IMR-90 (cell line): Measurements from ENCODE around the gene CCL23. TPM values are rescaled to one million over a fixed set of nuclear protein-coding genes. Genes with fewer than 3 reads are reported as not detected.

Source experiments
- ATAC-seq: fragments of 200-7000 bp; cut with Tn5 transposase; 2 replicates; pipeline ENCODE4 v1.9.1; 2020; ENCODE audit warnings: low read depth, mild to moderate bottlenecking, moderate library complexity
- BruUV-seq: library from RNA; stranded (reverse); fragments of 400-500 nt; replicated peaks from 2 replicates; lab custom pipeline; 2021; lab: Mats Ljungman, UMichigan
- CTCF ChIA-PET: fragments of 300-600 bp; formaldehyde crosslinking; extraction: SDS; loops from one replicate; lab custom pipeline; 2021; ENCODE audit warnings: antibody characterized with exemption; lab: Yijun Ruan, JAX
- POLR2A ChIA-PET: fragments of 300-600 bp; sonication (Branson Sonifier 250); formaldehyde crosslinking; loops from one replicate; lab custom pipeline; 2022; ENCODE audit warnings: antibody characterized with exemption; ENCODE audit not compliant: unreplicated experiment; lab: Charles Lee
- DNase-seq: peaks from one replicate; pipeline ENCODE4 v3.0.0; 2013
- H2AFZ ChIP-seq: replicated peaks from 2 replicates; pipeline ENCODE3; 2013; ENCODE audit warnings: low read length, mild to moderate bottlenecking; ENCODE audit not compliant: poor library complexity
- H2AK5ac ChIP-seq: 2 replicates; pipeline ENCODE4 v1.6.1; 2013; ENCODE audit warnings: low read depth, low read length, inconsistent platforms
- H2AK9ac ChIP-seq: replicated peaks from 2 replicates; pipeline ENCODE3; 2013; ENCODE audit warnings: mild to moderate bottlenecking, low read depth, low read length, moderate library complexity; ENCODE audit not compliant: poor library complexity
- H2BK120ac ChIP-seq: 2 replicates; pipeline ENCODE4 v1.6.1; 2013; ENCODE audit warnings: low read depth, low read length, inconsistent platforms
- H2BK15ac ChIP-seq: 3 replicates; pipeline ENCODE4 v1.6.1; 2013; ENCODE audit warnings: low read depth, low read length, inconsistent platforms
- H2BK20ac ChIP-seq: 2 replicates; pipeline ENCODE4 v1.6.1; 2013; ENCODE audit warnings: low read depth, mild to moderate bottlenecking, inconsistent platforms, low read length, moderate library complexity
- H2BK5ac ChIP-seq: 2 replicates; pipeline ENCODE4 v1.6.1; 2013; ENCODE audit warnings: mild to moderate bottlenecking, low read depth, low read length, inconsistent platforms; ENCODE audit not compliant: poor library complexity, severe bottlenecking
- H3K14ac ChIP-seq: replicated peaks from 2 replicates; pipeline ENCODE4 v1.6.1; 2013; ENCODE audit warnings: low read depth, low read length, inconsistent platforms
- H3K18ac ChIP-seq: 2 replicates; pipeline ENCODE4 v1.6.1; 2013; ENCODE audit warnings: low read depth, low read length, control low read depth
- H3K23ac ChIP-seq: 2 replicates; pipeline ENCODE4 v1.6.1; 2013; ENCODE audit warnings: low read depth, low read length, inconsistent platforms
- H3K27ac ChIP-seq: 2 replicates; pipeline ENCODE4 v1.5.1; 2013; ENCODE audit warnings: mild to moderate bottlenecking, control low read depth, low read length; ENCODE audit not compliant: insufficient read depth
- H3K27me3 ChIP-seq: 2 replicates; pipeline ENCODE4 v1.6.1; 2013; ENCODE audit warnings: low read length; ENCODE audit not compliant: control insufficient read depth, insufficient read depth
- H3K36me3 ChIP-seq: 2 replicates; pipeline ENCODE4 v1.6.1; 2013; ENCODE audit warnings: low read length, mixed read lengths; ENCODE audit not compliant: control insufficient read depth, insufficient read depth
- H3K4ac ChIP-seq: 2 replicates; pipeline ENCODE4 v1.6.1; 2013; ENCODE audit warnings: low read depth, low read length, inconsistent platforms
- H3K4me1 ChIP-seq: 2 replicates; pipeline ENCODE4 v1.6.1; 2013; ENCODE audit warnings: low read length, mixed read lengths; ENCODE audit not compliant: control insufficient read depth, insufficient read depth
- H3K4me2 ChIP-seq: 2 replicates; pipeline ENCODE4 v1.6.1; 2013; ENCODE audit warnings: low read depth, mild to moderate bottlenecking, control low read depth, low read length, moderate library complexity
- H3K4me3 ChIP-seq: 2 replicates; pipeline ENCODE4 v1.5.1; 2013; ENCODE audit warnings: low read depth, mild to moderate bottlenecking, control low read depth, low read length, moderate library complexity; ENCODE audit not compliant: insufficient read depth
- H3K56ac ChIP-seq: 2 replicates; pipeline ENCODE4 v1.6.1; 2013; ENCODE audit warnings: low read length, inconsistent platforms; ENCODE audit not compliant: insufficient read depth; ENCODE audit errors: extremely low read depth
- H3K79me1 ChIP-seq, 2 experiments: 2 replicates each; pipeline ENCODE4 v1.6.1; 2013; ENCODE audit warnings: low read length in 2 of 2, inconsistent platforms in 1 of 2, low read depth in 1 of 2
- H3K9ac ChIP-seq: 2 replicates; pipeline ENCODE4 v1.6.1; 2013; ENCODE audit warnings: low read depth, low read length, control low read depth
- H3K9me1 ChIP-seq: 2 replicates; pipeline ENCODE4 v1.6.1; 2013; ENCODE audit warnings: low read length, inconsistent platforms; ENCODE audit not compliant: insufficient read depth
- H3K9me3 ChIP-seq: 2 replicates; pipeline ENCODE4 v1.6.1; 2013; ENCODE audit warnings: low read length; ENCODE audit not compliant: control insufficient read depth, insufficient read depth
- H4K20me1 ChIP-seq: 2 replicates; pipeline ENCODE4 v1.6.1; 2013; ENCODE audit warnings: low read length, inconsistent platforms; ENCODE audit not compliant: insufficient read depth
- H4K5ac ChIP-seq: 2 replicates; pipeline ENCODE4 v1.6.1; 2013; ENCODE audit warnings: mild to moderate bottlenecking, low read depth, low read length, control low read depth
- H4K8ac ChIP-seq, 2 experiments: 2 replicates each; pipeline ENCODE4 v1.6.1; 2013; ENCODE audit warnings: low read depth in 2 of 2, low read length in 2 of 2, control low read depth in 1 of 2, inconsistent platforms in 1 of 2
- H4K91ac ChIP-seq: 2 replicates; pipeline ENCODE4 v1.6.1; 2013; ENCODE audit warnings: low read depth, low read length, inconsistent platforms; ENCODE audit not compliant: insufficient read depth
- BHLHE40 ChIP-seq: fragments of 150-350 bp; IDR thresholded peaks from 2 replicates; pipeline ENCODE4 v1.6.1; 2016; ENCODE audit warnings: mild to moderate bottlenecking, low read depth, low read length
- CEBPB ChIP-seq: IDR thresholded peaks from 2 replicates; pipeline ENCODE4 v1.6.1; 2012; ENCODE audit warnings: low read depth, low read length, improper control_type of control experiment
- CHD1 ChIP-seq: IDR thresholded peaks from 2 replicates; pipeline ENCODE4 v1.6.1; 2012; ENCODE audit warnings: low read depth, low read length, improper control_type of control experiment
- FOS ChIP-seq: fragments of 150-350 bp; IDR thresholded peaks from 2 replicates; pipeline ENCODE4 v1.6.1; 2016; ENCODE audit warnings: low read depth, low read length
- MAFK ChIP-seq: IDR thresholded peaks from 2 replicates; pipeline ENCODE4 v1.6.1; 2012; ENCODE audit warnings: low read depth, low read length, improper control_type of control experiment
- MAZ ChIP-seq: IDR thresholded peaks from 2 replicates; pipeline ENCODE4 v1.6.1; 2012; ENCODE audit warnings: low read depth, mild to moderate bottlenecking, low read length, improper control_type of control experiment, moderate library complexity, borderline replicate concordance
- MXI1 ChIP-seq: IDR thresholded peaks from 2 replicates; pipeline ENCODE4 v1.6.1; 2012; ENCODE audit warnings: low read depth, mild to moderate bottlenecking, low read length, moderate library complexity, borderline replicate concordance
- NFE2L2 ChIP-seq: fragments of 150-350 bp; IDR thresholded peaks from 2 replicates; pipeline ENCODE4 v1.6.1; 2016; ENCODE audit warnings: low read depth, mild to moderate bottlenecking, low read length
- POLR2A ChIP-seq: IDR thresholded peaks from 2 replicates; pipeline ENCODE4 v1.6.1; 2012; ENCODE audit warnings: mild to moderate bottlenecking, low read depth, low read length
- RAD21 ChIP-seq: IDR thresholded peaks from 2 replicates; pipeline ENCODE4 v1.6.1; 2012; ENCODE audit warnings: low read length, improper control_type of control experiment
- RCOR1 ChIP-seq: IDR thresholded peaks from 2 replicates; pipeline ENCODE4 v1.6.1; 2012; ENCODE audit warnings: mild to moderate bottlenecking, low read length, improper control_type of control experiment; ENCODE audit not compliant: insufficient replicate concordance
- RFX5 ChIP-seq: IDR thresholded peaks from 2 replicates; pipeline ENCODE4 v1.8.0; 2012; ENCODE audit warnings: low read depth, mild to moderate bottlenecking, low read length, moderate library complexity
- SMC3 ChIP-seq: fragments of 150-350 bp; IDR thresholded peaks from 2 replicates; pipeline ENCODE4 v1.6.1; 2016; ENCODE audit warnings: low read depth, mild to moderate bottlenecking, antibody characterized with exemption, low read length, moderate library complexity
- WGBS, 2 experiments: methylation state at CpG; one replicate each; pipeline versions ENCODE4 v1.1.5 to v1.1.7; 2013; ENCODE audit warnings: missing lambda C conversion rate in 2 of 2; ENCODE audit not compliant: insufficient read length in 1 of 2; ENCODE audit errors: extremely low coverage in 2 of 2; 5-methylcytosine and 5-hydroxymethylcytosine counted together
- dilution Hi-C: fragments of 300-500 bp; cut with HindIII; formaldehyde crosslinking; loops from one replicate; pipeline ENCODE4 v1.14.3; 2018; ENCODE audit warnings: low sequenced_read_pairs; ENCODE audit not compliant: unreplicated experiment
- in situ Hi-C: fragments of 300-500 bp; cut with MboI; formaldehyde crosslinking; loops from 3 replicates; pipeline ENCODE4 v1.14.3; 2019; ENCODE audit warnings: low sequenced_read_pairs, inconsistent platforms, mixed read lengths
- intact Hi-C: fragments of 100-400 bp; cut with micrococcal nuclease; formaldehyde crosslinking; loops from 2 replicates; pipeline ENCODE4 v1.10.0; 2022
- polyA plus RNA-seq, 3 experiments: library from polyadenylated mRNA; depleted of rRNA; stranded (reverse); fragments of >200 nt; gene quantifications; 2 replicates each; pipeline ENCODE4 v1.2.3, GENCODE V29; 2012; ENCODE audit warnings: low replicate concordance in 1 of 3
- total RNA-seq: library from RNA; depleted of rRNA; stranded (reverse); fragments of >200 nt; gene quantifications from 2 replicates; pipeline ENCODE4 v1.2.3, GENCODE V29; 2012
- TF ChIP-seq, protein P1 (sequence below): conservative IDR thresholded peaks from 2 replicates; pipeline ENCODE4 v1.5.1; 2012; ENCODE audit warnings: mild to moderate bottlenecking, low read depth, low read length, improper control_type of control experiment
- TF ChIP-seq, protein P2 (sequence below): fragments of 150-350 bp; IDR thresholded peaks from 2 replicates; pipeline ENCODE4 v1.6.1; 2016; ENCODE audit warnings: low read depth, mild to moderate bottlenecking, low read length, moderate library complexity, borderline replicate concordance
- TF ChIP-seq, protein P3 (sequence below): fragments of 150-350 bp; IDR thresholded peaks from 2 replicates; pipeline ENCODE4 v1.6.1; 2017; ENCODE audit warnings: mild to moderate bottlenecking, antibody characterized with exemption, low read length, low read depth

Gene CCL23
- total and polyA plus RNA-seq, 2 of the 4 experiments (the other 2 are of a cell fraction) = not detected

DNA sequence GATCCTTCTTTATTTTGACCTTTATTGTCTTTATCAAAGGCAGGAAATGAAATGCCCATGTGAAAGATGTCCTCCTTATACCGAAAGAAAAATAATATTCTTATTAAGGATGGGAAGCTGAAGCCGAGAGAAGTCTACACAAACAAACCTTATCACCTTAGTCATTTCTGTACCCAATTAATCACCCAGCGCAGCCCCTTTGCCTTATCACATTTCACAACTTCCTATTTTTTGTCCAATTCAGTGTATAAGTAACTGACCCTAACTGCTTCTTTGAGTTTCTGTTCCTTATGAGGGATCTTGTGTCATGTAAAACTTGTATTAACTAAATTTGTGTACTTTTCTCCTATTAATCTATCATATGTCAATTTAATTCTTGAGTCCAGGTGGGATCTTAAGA, 16.4 kb upstream of the CCL23 start:
- in situ Hi-C loops (no loop called here), dilution Hi-C loops (no loop called here), intact Hi-C loops (loop anchor here (1.0 to 2.0 kb wide), 2 partner anchors 17 to 30 kb away; partner anchors contain the start of gene CCL23)
- no CpG with 5 or more reads among the region's 3 CpGs for WGBS, 2 experiments
- H4K5ac ChIP-seq = no peak overlapping the region
- H3K23ac ChIP-seq = no peak overlapping the region
- no peak overlapping the region for H3K56ac ChIP-seq
- no peak overlapping the region for H2BK15ac ChIP-seq
- no peak overlapping the region for H3K18ac ChIP-seq
- no peaks in the 10 kb centered on the region for H3K9me1 ChIP-seq
- no peak overlapping the region for H3K4me3 ChIP-seq
- ChIA-PET CTCF (no interaction called here), POLR2A (no interaction called here)
- no peaks in the 10 kb centered on the region for H4K20me1 ChIP-seq
- H4K91ac ChIP-seq = no peak overlapping the region
- H3K9me3 ChIP-seq = no peaks in the 10 kb centered on the region
- TF ChIP-seq, protein P1, sequence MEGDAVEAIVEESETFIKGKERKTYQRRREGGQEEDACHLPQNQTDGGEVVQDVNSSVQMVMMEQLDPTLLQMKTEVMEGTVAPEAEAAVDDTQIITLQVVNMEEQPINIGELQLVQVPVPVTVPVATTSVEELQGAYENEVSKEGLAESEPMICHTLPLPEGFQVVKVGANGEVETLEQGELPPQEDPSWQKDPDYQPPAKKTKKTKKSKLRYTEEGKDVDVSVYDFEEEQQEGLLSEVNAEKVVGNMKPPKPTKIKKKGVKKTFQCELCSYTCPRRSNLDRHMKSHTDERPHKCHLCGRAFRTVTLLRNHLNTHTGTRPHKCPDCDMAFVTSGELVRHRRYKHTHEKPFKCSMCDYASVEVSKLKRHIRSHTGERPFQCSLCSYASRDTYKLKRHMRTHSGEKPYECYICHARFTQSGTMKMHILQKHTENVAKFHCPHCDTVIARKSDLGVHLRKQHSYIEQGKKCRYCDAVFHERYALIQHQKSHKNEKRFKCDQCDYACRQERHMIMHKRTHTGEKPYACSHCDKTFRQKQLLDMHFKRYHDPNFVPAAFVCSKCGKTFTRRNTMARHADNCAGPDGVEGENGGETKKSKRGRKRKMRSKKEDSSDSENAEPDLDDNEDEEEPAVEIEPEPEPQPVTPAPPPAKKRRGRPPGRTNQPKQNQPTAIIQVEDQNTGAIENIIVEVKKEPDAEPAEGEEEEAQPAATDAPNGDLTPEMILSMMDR = no peak
- TF ChIP-seq NFE2L2 (no peak), RAD21 (no peak), RCOR1 (no peak), CHD1 (no peak), POLR2A (no peak), MAFK (no peak), RFX5 (no peak), MAZ (no peak), BHLHE40 (no peak), SMC3 (no peak), FOS (no peak), CEBPB (no peak), MXI1 (no peak)
- TF ChIP-seq, protein P2, sequence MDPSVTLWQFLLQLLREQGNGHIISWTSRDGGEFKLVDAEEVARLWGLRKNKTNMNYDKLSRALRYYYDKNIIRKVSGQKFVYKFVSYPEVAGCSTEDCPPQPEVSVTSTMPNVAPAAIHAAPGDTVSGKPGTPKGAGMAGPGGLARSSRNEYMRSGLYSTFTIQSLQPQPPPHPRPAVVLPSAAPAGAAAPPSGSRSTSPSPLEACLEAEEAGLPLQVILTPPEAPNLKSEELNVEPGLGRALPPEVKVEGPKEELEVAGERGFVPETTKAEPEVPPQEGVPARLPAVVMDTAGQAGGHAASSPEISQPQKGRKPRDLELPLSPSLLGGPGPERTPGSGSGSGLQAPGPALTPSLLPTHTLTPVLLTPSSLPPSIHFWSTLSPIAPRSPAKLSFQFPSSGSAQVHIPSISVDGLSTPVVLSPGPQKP = no peak
- TF ChIP-seq, protein P3, sequence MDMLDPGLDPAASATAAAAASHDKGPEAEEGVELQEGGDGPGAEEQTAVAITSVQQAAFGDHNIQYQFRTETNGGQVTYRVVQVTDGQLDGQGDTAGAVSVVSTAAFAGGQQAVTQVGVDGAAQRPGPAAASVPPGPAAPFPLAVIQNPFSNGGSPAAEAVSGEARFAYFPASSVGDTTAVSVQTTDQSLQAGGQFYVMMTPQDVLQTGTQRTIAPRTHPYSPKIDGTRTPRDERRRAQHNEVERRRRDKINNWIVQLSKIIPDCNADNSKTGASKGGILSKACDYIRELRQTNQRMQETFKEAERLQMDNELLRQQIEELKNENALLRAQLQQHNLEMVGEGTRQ = no peak
- H2AK9ac ChIP-seq = no peak overlapping the region
- no peaks in the 10 kb centered on the region for H3K4me1 ChIP-seq
- no peak overlapping the region for H3K27ac ChIP-seq
- H3K36me3 ChIP-seq = no peaks in the 10 kb centered on the region
- no peak overlapping the region for H2BK120ac ChIP-seq
- no peak overlapping the region for H2AFZ ChIP-seq
- no peak overlapping the region for H2BK20ac ChIP-seq
- H2AK5ac ChIP-seq = no peak overlapping the region
- H3K4me2 ChIP-seq = no peak overlapping the region
- ATAC-seq (no peak), DNase-seq (no peak)
- H3K4ac ChIP-seq = no peak overlapping the region
- no peak overlapping the region for H3K14ac ChIP-seq
- H3K9ac ChIP-seq = no peak overlapping the region
- BruUV-seq = no TSS peak
- H2BK5ac ChIP-seq = no peak overlapping the region
- no peak overlapping the region for H4K8ac ChIP-seq
- H3K27me3 ChIP-seq = no peaks in the 10 kb centered on the region
- no peaks in the 10 kb centered on the region for H3K79me1 ChIP-seq
